Erythroblast (primary cell): ENCODE results near the gene PIEZO2.

Experiments
- GATA1 ChIP-seq: IDR thresholded peaks from 2 replicates; pipeline ENCODE4 v1.6.1; 2011; ENCODE audit warnings: low read depth, mild to moderate bottlenecking, control low read depth, low read length, moderate library complexity
- POLR2A ChIP-seq: IDR thresholded peaks from 2 replicates; pipeline ENCODE4 v1.6.1; 2011; ENCODE audit warnings: mild to moderate bottlenecking, low read length

- TF ChIP-seq POLR2A: no peak
- TF ChIP-seq GATA1: no peak
Observed at GRCh38 chr18:10928772-10929373, 220.5 kb downstream of the PIEZO2 start.
